NCI-H187 (cell line): ENCODE results near the gene MELTF.

Experiments
- DNase-seq, 2 experiments: peaks; one replicate each; lab custom pipeline; 2025; lab: John Stamatoyannopoulos, UW

The MELTF gene

GRCh38 chr3:196994056-196994455 lies 35.6 kb downstream of the MELTF start:
- DNase-seq: no peak

GRCh38 chr3:196992461-196993065 lies 37.1 kb downstream of the MELTF start:
- DNase-seq: no peak

- DNase-seq: no peak
These were observed 37.8 kb downstream of the MELTF start for GRCh38 chr3:196991581-196992460.

- no peak for DNase-seq
These were observed 39.0 kb downstream of the MELTF start for GRCh38 chr3:196990601-196991007.

- peak; percentile 36 to 68 for DNase-seq
These were observed 39.8 kb downstream of the MELTF start for GRCh38 chr3:196989721-196990262.

- no peak for DNase-seq
These were observed 41.2 kb downstream of the MELTF start for GRCh38 chr3:196988241-196989029.

GRCh38 chr3:196987022-196987421 lies 42.6 kb downstream of the MELTF start:
- DNase-seq: no peak

- no peak for DNase-seq
These were observed 43.4 kb downstream of the MELTF start for GRCh38 chr3:196985954-196986885.

- DNase-seq: no peak
These were observed 44.3 kb downstream of the MELTF start for GRCh38 chr3:196985298-196985697.

- no peak for DNase-seq
These were observed 46.4 kb downstream of the MELTF start for GRCh38 chr3:196983186-196983585.

- no peak for DNase-seq
These were observed 48.0 kb downstream of the MELTF start for GRCh38 chr3:196981657-196982056.

- no peak for DNase-seq
These were observed 50.1 kb downstream of the MELTF start for GRCh38 chr3:196979545-196979944.

- no peak for DNase-seq
These were observed 52.7 kb downstream of the MELTF start for GRCh38 chr3:196976941-196977340.

- no peak for DNase-seq
These were observed 54.3 kb downstream of the MELTF start for GRCh38 chr3:196975349-196975748.

GRCh38 chr3:196974661-196975060 lies 55.0 kb downstream of the MELTF start:
- no peak for DNase-seq

GRCh38 chr3:196971094-196971698 lies 58.4 kb downstream of the MELTF start:
- no peak for DNase-seq

- DNase-seq: no peak
These were observed 59.0 kb downstream of the MELTF start for GRCh38 chr3:196970547-196971093.

GRCh38 chr3:196969660-196970546 lies 59.7 kb downstream of the MELTF start:
- DNase-seq: peak; percentile 9 to 17

- DNase-seq: no peak
These were observed 60.4 kb downstream of the MELTF start for GRCh38 chr3:196969134-196969659.
